Endothelial cell of umbilical vein (primary cell): ENCODE results near the gene R3HDML. TPM values are rescaled to one million over a fixed set of nuclear protein-coding genes. Genes with fewer than 3 reads are reported as not detected.

Experiments used
- BruUV-seq: library from RNA; stranded (reverse); fragments of 400-500 nt; replicated peaks from 2 replicates; lab custom pipeline; 2021; lab: Mats Ljungman, UMichigan
- CTCF ChIA-PET: fragments of 300-600, 350-600 bp; sonication (Branson Sonifier 250); formaldehyde crosslinking; loops from one replicate; lab custom pipeline; 2021; ENCODE audit warnings: antibody characterized with exemption, inconsistent platforms; lab: Charles Lee
- POLR2A ChIA-PET: fragments of 300-600, 350-600 bp; sonication (Branson Sonifier 250); formaldehyde crosslinking; loops from one replicate; lab custom pipeline; 2021; ENCODE audit warnings: antibody characterized with exemption, inconsistent platforms; lab: Charles Lee
- DNase-seq: peaks from one replicate; pipeline ENCODE4 v3.0.0-alpha.2; 2011; ENCODE audit warnings: low read depth, low spot score
- FAIRE-seq: peaks from 2 replicates; lab custom pipeline; 2011; peaks lifted over from hg19 to GRCh38; lab: Jason Lieb, UNC
- H2AFZ ChIP-seq: 2 replicates; pipeline ENCODE4 v1.6.0; 2012; ENCODE audit warnings: low read depth, low read length, control low read depth, inconsistent platforms
- H3K27ac ChIP-seq: 2 replicates; pipeline ENCODE4 v1.5.1; 2011; ENCODE audit warnings: low read depth, mild to moderate bottlenecking, control low read depth, low read length, moderate library complexity; ENCODE audit not compliant: insufficient read depth
- H3K27me3 ChIP-seq, 2 experiments: 2 replicates each; pipeline versions ENCODE4 v1.6.0 to v1.6.1; 2011; ENCODE audit warnings: low read length in 2 of 2, mixed read lengths in 1 of 2; ENCODE audit not compliant: control insufficient read depth in 2 of 2, insufficient read depth in 2 of 2
- H3K36me3 ChIP-seq, 2 experiments: 2 replicates in 1 of 2; 3 replicates in 1 of 2; pipeline ENCODE4 v1.5.1; 2011; ENCODE audit warnings: low read length in 2 of 2, mild to moderate bottlenecking in 1 of 2, moderate library complexity in 1 of 2; ENCODE audit not compliant: control insufficient read depth in 2 of 2, insufficient read depth in 2 of 2; ENCODE audit errors: extremely low read depth in 1 of 2
- H3K4me1 ChIP-seq: 3 replicates; pipeline ENCODE4 v1.5.1; 2011; ENCODE audit warnings: mild to moderate bottlenecking, low read length; ENCODE audit not compliant: control insufficient read depth, insufficient read depth; ENCODE audit errors: extremely low read depth
- H3K4me2 ChIP-seq: 2 replicates; pipeline ENCODE4 v1.6.1; 2011; ENCODE audit warnings: low read length, control low read depth, mixed read lengths; ENCODE audit not compliant: insufficient read depth
- H3K4me3 ChIP-seq, 3 experiments: fragments of 200-600 bp in 1 of 3; sonication (generic), shearing (Covaris generic) in 1 of 3; replicated peaks in 1 of 3; 2 replicates each; pipeline ENCODE4 v1.5.1; 2011 to 2016; ENCODE audit warnings: control low read depth in 3 of 3, low read length in 3 of 3, mild to moderate bottlenecking in 2 of 3, inconsistent platforms in 1 of 3, low read depth in 1 of 3, moderate library complexity in 1 of 3; ENCODE audit not compliant: insufficient read depth in 1 of 3
- H3K79me2 ChIP-seq: 2 replicates; pipeline ENCODE4 v1.6.0; 2012; ENCODE audit warnings: low read length, inconsistent platforms; ENCODE audit not compliant: control insufficient read depth, insufficient read depth
- H3K9ac ChIP-seq: replicated peaks from 2 replicates; pipeline ENCODE3; 2011; ENCODE audit warnings: low read length, control low read depth; ENCODE audit not compliant: insufficient read depth; ENCODE audit errors: extremely low read depth
- H3K9me1 ChIP-seq: replicated peaks from 3 replicates; pipeline ENCODE4 v1.6.0; 2011; ENCODE audit warnings: mild to moderate bottlenecking, low read length; ENCODE audit not compliant: control insufficient read depth, insufficient read depth; ENCODE audit errors: extremely low read depth
- H3K9me3 ChIP-seq: replicated peaks from 2 replicates; pipeline ENCODE4 v1.5.1; 2012; ENCODE audit warnings: low read length, inconsistent platforms; ENCODE audit not compliant: control insufficient read depth, insufficient read depth
- H4K20me1 ChIP-seq: replicated peaks from 2 replicates; pipeline ENCODE3; 2011; ENCODE audit warnings: mild to moderate bottlenecking, low read length; ENCODE audit not compliant: control insufficient read depth, insufficient read depth; ENCODE audit errors: extremely low read depth
- CTCF ChIP-seq, 2 donors: IDR thresholded peaks; 1 replicate in 1 of 2; 2 replicates in 1 of 2; pipeline ENCODE4 v1.5.1; 2011; ENCODE audit warnings: low read length in 2 of 2, mild to moderate bottlenecking in 2 of 2, moderate library complexity in 2 of 2, control low read depth in 1 of 2, inconsistent platforms in 1 of 2, low read depth in 1 of 2; ENCODE audit not compliant: insufficient read depth in 1 of 2; ENCODE audit errors: extremely low read depth in 1 of 2
- EZH2 ChIP-seq: IDR thresholded peaks from 2 replicates; pipeline ENCODE4 v1.6.1; 2012; ENCODE audit warnings: borderline replicate concordance, low read depth, mild to moderate bottlenecking, moderate library complexity, low read length, inconsistent platforms; ENCODE audit not compliant: severe bottlenecking
- FOS ChIP-seq: IDR thresholded peaks from 2 replicates; pipeline ENCODE4 v1.6.1; 2011; ENCODE audit warnings: mild to moderate bottlenecking, low read length, moderate library complexity, borderline replicate concordance; ENCODE audit not compliant: insufficient read depth
- GATA2 ChIP-seq: IDR thresholded peaks from 2 replicates; pipeline ENCODE4 v1.7.0; 2011; ENCODE audit warnings: low read depth, mild to moderate bottlenecking, moderate library complexity, mixed read lengths, low read length; ENCODE audit not compliant: insufficient read length, insufficient read depth
- JUN ChIP-seq: IDR thresholded peaks from 2 replicates; pipeline ENCODE4 v1.6.1; 2011; ENCODE audit warnings: borderline replicate concordance, low read depth; ENCODE audit not compliant: insufficient read length, insufficient read depth
- MAX ChIP-seq: IDR thresholded peaks from 2 replicates; pipeline ENCODE4 v1.6.1; 2011; ENCODE audit not compliant: insufficient read depth, insufficient read length
- MYC ChIP-seq: IDR thresholded peaks from one replicate; pipeline ENCODE4 v1.6.1; 2011; ENCODE audit warnings: mild to moderate bottlenecking, low read depth, low read length
- POLR2A ChIP-seq: IDR thresholded peaks from 2 replicates; pipeline ENCODE4 v1.6.1; 2012; ENCODE audit warnings: low read depth, mild to moderate bottlenecking, control low read depth, low read length
- POLR2AphosphoS5 ChIP-seq: IDR thresholded peaks from 2 replicates; pipeline ENCODE4 v1.6.1; 2012; ENCODE audit warnings: low read depth, mild to moderate bottlenecking, control low read depth, low read length, moderate library complexity; ENCODE audit not compliant: insufficient read depth
- dilution Hi-C: fragments of 300-500 bp; cut with MboI; formaldehyde crosslinking; loops from one replicate; pipeline ENCODE4 v1.15.0; 2019; ENCODE audit warnings: low sequenced_read_pairs; ENCODE audit not compliant: extremely low pct_ligation_motif_present
- intact Hi-C: fragments of 100-400 bp; cut with micrococcal nuclease; formaldehyde crosslinking; loops from one replicate; pipeline ENCODE4 v1.10.0; 2022
- polyA plus RNA-seq, 4 experiments: library from polyadenylated mRNA; depleted of rRNA in 3 of 4; stranded (reverse) in 3 of 4; unstranded in 1 of 4; fragments of >200 nt; gene quantifications; 2 replicates each; pipeline versions ENCODE4 v1.2.1 to v1.2.3, GENCODE V29; 2011 to 2012; ENCODE audit warnings: missing spikeins in 1 of 4
- total RNA-seq: library from RNA; stranded (reverse); gene quantifications from 2 replicates; pipeline ENCODE4 v1.2.3, GENCODE V29; 2021

Gene R3HDML
- total and polyA plus RNA-seq, 2 donors (not counting 3 experiments of a cell fraction or from before 2014, with no cell fraction given) = not detected

GRCh38 chr20:44348168-44348659, 11.4 kb downstream of the R3HDML start:
- FAIRE-seq (no peak), DNase-seq (no peak)
- intact Hi-C loops = no loop called here
- BruUV-seq = no TSS peak
- Histone ChIP-seq H3K9me3 (no peaks in the 10 kb centered on the region), H3K27me3 (no peaks in the 10 kb centered on the region), H3K9me1 (no peaks in the 10 kb centered on the region), H3K36me3 (no peaks in the 10 kb centered on the region), H3K4me3 (no peak overlapping the region), H3K4me1 (no peaks in the 10 kb centered on the region), H2AFZ (no peak overlapping the region), H3K9ac (no peak overlapping the region), H3K4me2 (no peak overlapping the region), H4K20me1 (no peaks in the 10 kb centered on the region), H3K27ac (no peak overlapping the region), H3K79me2 (no peaks in the 10 kb centered on the region)
- POLR2A ChIA-PET = no interaction called here
- TF ChIP-seq EZH2 (no peak), FOS (no peak), POLR2AphosphoS5 (no peak), MAX (no peak), POLR2A (no peak), JUN (no peak), GATA2 (no peak), MYC (no peak), CTCF (IDR thresholded peaks at IDR 0.05; ENCODE audit: extremely low read depth in 1 of 2, insufficient read depth in 1 of 2, low read depth in 1 of 2, low read length in 2 of 2) (no peak)
- CTCF ChIA-PET = no interaction called here
- dilution Hi-C loops = no loop called here
